ENCODE measurements around the gene GPT2. TPM values are rescaled to one million over a fixed set of nuclear protein-coding genes. Genes with fewer than 3 reads are reported as not detected.

Gene GPT2
- total RNA-seq, 1 experiment from 2014 or later, result 68.8 TPM

- Histone ChIP-seq H4K5ac (ENCODE audit: insufficient read length, low read depth, low read length) (no peak overlapping the region), H3K4me2 (ENCODE audit: insufficient read depth, insufficient read length, low read length) (no peak overlapping the region), H4K91ac (ENCODE audit: insufficient read length, low read depth, low read length) (no peak overlapping the region), H2AFZ (ENCODE audit: low read length) (no peak overlapping the region), H2BK20ac (ENCODE audit: low read depth, low read length, poor library complexity, severe bottlenecking) (no peak overlapping the region), H3T11ph (ENCODE audit: low read length) (no peak overlapping the region), H3K27ac (ENCODE audit: insufficient read length, low read depth, low read length) (no peak overlapping the region), H2BK12ac (ENCODE audit: insufficient read length, low read depth, low read length) (no peak overlapping the region), H2BK5ac (ENCODE audit: insufficient read length, low read length) (no peak overlapping the region), H3K23me2 (ENCODE audit: insufficient read length, low read depth, low read length, poor library complexity, severe bottlenecking) (peaks cover 8% of the 10 kb centered on the region), H2BK15ac (ENCODE audit: low read depth, low read length) (no peak overlapping the region), H3K4me1 (ENCODE audit: insufficient read depth, low read length) (peaks cover 2% of the 10 kb centered on the region), H3K9ac (ENCODE audit: extremely low read depth, insufficient read length, low read length) (no peak overlapping the region), H4K8ac (replicated peaks; ENCODE audit: insufficient read length, low read depth, low read length) (no peak overlapping the region), H3K4ac (ENCODE audit: low read depth, low read length) (no peak overlapping the region), H3K27me3 (ENCODE audit: insufficient read depth, low read length) (no peaks in the 10 kb centered on the region), H3K79me1 (ENCODE audit: insufficient read depth, low read depth, low read length, poor library complexity, severe bottlenecking) (no peaks in the 10 kb centered on the region), H3K14ac (ENCODE audit: insufficient read depth, low read length) (no peak overlapping the region), H4K20me1 (ENCODE audit: control insufficient read depth, insufficient read depth, insufficient read length) (no peaks in the 10 kb centered on the region), H3K9me3 (ENCODE audit: control insufficient read depth, low read depth, low read length) (no peaks in the 10 kb centered on the region), H2AK5ac (ENCODE audit: insufficient read length, low read length) (no peak overlapping the region), H3K79me2 (ENCODE audit: insufficient read depth, low read length) (peaks cover 15% of the 10 kb centered on the region; the same call in 1 of the 2 replicates), H3K18ac (ENCODE audit: insufficient read length, low read depth, low read length) (no peak overlapping the region), H2BK120ac (ENCODE audit: low read depth, low read length, poor library complexity, severe bottlenecking) (no peak overlapping the region), H3K23ac (ENCODE audit: insufficient read length, low read depth, low read length) (no peak overlapping the region), H3K56ac (ENCODE audit: insufficient read length, low read depth, low read length) (no peak overlapping the region)
- Mint-ChIP-seq H3K36me3 (ENCODE audit: insufficient read depth in 1 of 3, low read depth in 3 of 3) (peaks cover 43 to 59% (median 55%) of the 10 kb centered on the region in 3 experiments), H3K27me3 (ENCODE audit: low read depth) (no peaks in the 10 kb centered on the region), H3K4me1 (peaks cover 32 to 35% of the 10 kb centered on the region in 2 experiments), H3K4me3 (peak overlapping the region in 1 of 2 experiments; percentile 44; a peak in 2 of 5 replicates), H3K27ac (peak overlapping the region; percentile 29 to 86 (median 50); a peak in 5 of 7 replicates), H3K9me3 (no peaks in the 10 kb centered on the region; a peak in 1 of 5 replicates)
- no peak for DNase-seq
- WGBS (ENCODE audit: extremely low coverage, insufficient read length, low lambda C conversion rate), result no CpG with 5 or more reads among the region's 7 CpGs
- TF ChIP-seq CTCF (conservative IDR thresholded peaks at IDR 0.05), result no peak
These were observed 87.1 kb downstream of the GPT2 start for GRCh38 chr16:46971271-46971670.
